HG03175 (cell line): ENCODE data around the gene SARDH.

Experiments used
- ATAC-seq: cut with Tn5 transposase; IDR thresholded peaks from one replicate; pipeline ENCODE4 v1.9.1; 2021; ENCODE audit warnings: mild to moderate bottlenecking, moderate library complexity; ENCODE audit not compliant: unreplicated experiment

Gene SARDH

GRCh38 chr9:133716564-133717112 is 21.5 kb downstream of the SARDH start:
- no peak for ATAC-seq

- no peak for ATAC-seq
Measured at GRCh38 chr9:133715866-133716563, 22.1 kb downstream of the SARDH start.

- ATAC-seq = no peak
Measured at GRCh38 chr9:133715295-133715865, 22.8 kb downstream of the SARDH start.

- ATAC-seq = no peak
Measured at GRCh38 chr9:133714606-133715294, 23.4 kb downstream of the SARDH start.

GRCh38 chr9:133713960-133714495 is 24.1 kb downstream of the SARDH start:
- ATAC-seq = no peak

GRCh38 chr9:133713150-133713959 is 24.8 kb downstream of the SARDH start:
- no peak for ATAC-seq

- ATAC-seq = no peak
Measured at GRCh38 chr9:133712221-133713100, 25.7 kb downstream of the SARDH start.

- ATAC-seq = no peak
Measured at GRCh38 chr9:133711428-133712220, 26.5 kb downstream of the SARDH start.

GRCh38 chr9:133710661-133711427 is 27.3 kb downstream of the SARDH start:
- no peak for ATAC-seq

- ATAC-seq = no peak
Measured at GRCh38 chr9:133709691-133710571, 28.2 kb downstream of the SARDH start.

- ATAC-seq = no peak
Measured at GRCh38 chr9:133709015-133709611, 29.0 kb downstream of the SARDH start.

- ATAC-seq = no peak
Measured at GRCh38 chr9:133708246-133709014, 29.7 kb downstream of the SARDH start.

- ATAC-seq = no peak
Measured at GRCh38 chr9:133707763-133708245, 30.3 kb downstream of the SARDH start.

- ATAC-seq = no peak
Measured at GRCh38 chr9:133707065-133707762, 30.9 kb downstream of the SARDH start.

- no peak for ATAC-seq
Measured at GRCh38 chr9:133706307-133707050, 31.7 kb downstream of the SARDH start.
